Kasumi-1 (cell line): Measurements from ENCODE around the gene ESPNL.

Source experiments
- DNase-seq, 2 experiments: peaks; one replicate each; lab custom pipeline; 2025; lab: John Stamatoyannopoulos, UW

ESPNL gene

GRCh38 chr2:238097988-238098871 lies 1.9 kb upstream of the ESPNL start:
- peak in 1 of 2 experiments; percentile 19 for DNase-seq

GRCh38 chr2:238098901-238099713 lies 1.0 kb upstream of the ESPNL start:
- DNase-seq = no peak

GRCh38 chr2:238099714-238100048 lies 459 bp upstream of the ESPNL start:
- DNase-seq = no peak

- DNase-seq = no peak
These were observed 956 bp downstream of the ESPNL start for GRCh38 chr2:238100821-238101771.

GRCh38 chr2:238101891-238102841 lies 2.0 kb downstream of the ESPNL start:
- DNase-seq = no peak

- no peak for DNase-seq
These were observed 2.7 kb downstream of the ESPNL start for GRCh38 chr2:238102865-238103264.

GRCh38 chr2:238103465-238104225 lies 3.5 kb downstream of the ESPNL start:
- DNase-seq = no peak

GRCh38 chr2:238104226-238104690 lies 4.1 kb downstream of the ESPNL start:
- DNase-seq = no peak

GRCh38 chr2:238104691-238105371 lies 4.7 kb downstream of the ESPNL start:
- no peak for DNase-seq

- no peak for DNase-seq
These were observed 5.6 kb downstream of the ESPNL start for GRCh38 chr2:238105506-238106338.

- no peak for DNase-seq
These were observed 6.2 kb downstream of the ESPNL start for GRCh38 chr2:238106339-238106697.

- DNase-seq = no peak
These were observed 6.8 kb downstream of the ESPNL start for GRCh38 chr2:238106698-238107524.

- no peak for DNase-seq
These were observed 7.6 kb downstream of the ESPNL start for GRCh38 chr2:238107525-238108422.

- no peak for DNase-seq
These were observed 8.5 kb downstream of the ESPNL start for GRCh38 chr2:238108423-238109183.

- DNase-seq = no peak
These were observed 13.5 kb downstream of the ESPNL start for GRCh38 chr2:238113611-238114010.

GRCh38 chr2:238114331-238114841 lies 14.2 kb downstream of the ESPNL start:
- DNase-seq = no peak
